ENCODE measurements around the gene GABBR2.

Gene GABBR2

DNA sequence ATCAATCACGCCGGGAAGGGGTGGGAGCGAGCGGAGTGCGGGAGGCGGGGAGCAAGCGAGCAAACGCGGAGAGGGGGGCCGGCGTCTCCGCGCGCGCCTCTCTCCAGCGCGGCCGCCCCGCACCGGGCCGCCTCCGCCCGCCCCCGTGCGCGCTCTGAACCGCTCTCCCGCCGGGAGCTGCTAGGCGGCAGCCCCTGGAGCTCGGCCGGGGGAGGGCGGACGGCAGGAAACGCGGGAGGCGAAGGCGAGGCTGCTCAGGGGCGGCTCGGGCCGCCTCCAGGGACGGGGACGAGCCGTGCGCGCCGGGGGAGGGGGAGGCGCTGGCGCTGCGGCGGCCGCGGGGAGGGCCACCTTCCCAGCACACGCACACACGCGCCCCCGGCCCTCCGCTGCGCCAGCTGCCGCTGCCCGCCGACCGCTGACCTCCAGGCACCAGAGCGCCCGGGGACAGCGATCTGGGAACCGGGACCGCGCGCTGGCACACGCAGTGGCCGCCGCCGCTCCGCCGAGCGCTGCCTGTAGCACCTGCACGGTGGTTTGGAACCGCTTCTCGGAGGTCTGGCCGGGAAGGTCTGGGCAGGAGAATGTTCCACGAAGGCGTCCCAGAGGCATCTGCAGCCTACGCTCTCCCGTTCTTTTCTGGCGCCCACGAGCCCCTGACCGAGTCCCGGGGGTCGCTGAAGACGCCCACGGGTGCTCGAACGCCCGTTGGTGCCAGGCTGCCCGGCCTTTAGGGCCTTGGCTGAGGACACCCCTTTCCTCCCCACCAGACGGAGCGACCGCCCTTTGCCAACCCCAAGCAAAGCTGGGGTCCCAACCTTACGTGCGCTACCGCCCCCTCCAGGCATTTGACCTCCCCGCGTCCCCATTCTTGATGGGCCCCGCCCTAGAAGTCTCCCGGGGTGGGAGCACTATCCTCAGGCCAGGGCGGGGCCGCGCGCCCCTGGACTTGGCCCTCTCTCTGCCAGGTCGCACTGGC lies at the start of gene GABBR2:
Gene GABBR2, minus strand, starts transcription at position 3 of the 979 bp plus-strand sequence. CDS start 198 bp downstream, outside the sequence.
- DNase-seq = no peak

DNA sequence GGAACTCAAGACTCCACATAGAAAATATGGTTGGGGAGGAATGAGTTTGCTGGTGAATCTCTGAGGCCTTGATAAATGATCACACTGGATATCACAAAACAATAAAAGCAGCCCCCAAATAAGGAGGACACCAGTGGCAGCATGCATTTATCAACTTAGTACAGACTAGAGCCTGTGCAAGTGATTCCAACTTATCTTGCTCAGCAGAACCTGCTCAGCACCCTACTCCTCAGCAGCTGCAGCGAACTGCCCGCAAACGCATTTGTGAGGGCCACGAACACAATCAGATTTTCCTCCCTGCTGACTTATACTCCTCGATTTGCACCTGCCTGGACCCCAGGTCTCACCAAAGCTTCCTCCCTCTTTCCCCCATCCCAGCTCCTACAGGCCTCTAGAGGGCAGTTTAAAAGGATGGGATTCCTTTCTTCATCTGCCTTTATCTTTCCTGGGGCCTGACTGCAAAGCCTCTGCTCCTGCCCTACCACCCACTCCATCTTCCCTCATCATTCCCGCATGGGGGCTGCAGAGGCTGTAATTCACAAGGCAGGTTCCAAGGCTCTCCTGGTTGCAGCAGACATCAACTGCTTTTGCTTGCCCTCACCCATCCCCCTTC lies 46.4 kb upstream of the GABBR2 start:
- DNase-seq = no peak

DNA sequence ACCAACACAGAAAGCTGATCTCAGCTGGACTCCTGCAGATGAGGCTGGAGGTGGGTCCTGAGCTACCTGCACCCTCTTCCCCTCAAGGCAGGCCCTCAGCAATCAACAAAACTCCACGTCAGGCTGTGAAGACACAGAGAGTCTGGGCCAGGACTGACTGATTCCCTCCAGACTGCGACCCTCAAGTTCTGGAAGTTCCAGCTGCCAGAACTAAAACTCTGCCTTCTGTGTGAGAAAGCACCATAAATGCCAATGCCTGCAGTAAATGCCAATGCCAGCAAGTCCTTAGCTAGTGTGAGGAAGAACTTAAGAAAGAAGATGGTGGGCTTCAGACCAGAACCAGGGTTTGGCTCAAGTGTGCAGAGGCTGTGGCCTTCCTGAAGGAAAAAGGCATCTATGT lies 42.5 kb upstream of the GABBR2 start:
- DNase-seq = no peak

GRCh38 chr9:98750364-98751060 lies 41.8 kb upstream of the GABBR2 start:
- no peak for DNase-seq

GRCh38 chr9:98747476-98747875 lies 38.7 kb upstream of the GABBR2 start:
- DNase-seq = no peak

DNA sequence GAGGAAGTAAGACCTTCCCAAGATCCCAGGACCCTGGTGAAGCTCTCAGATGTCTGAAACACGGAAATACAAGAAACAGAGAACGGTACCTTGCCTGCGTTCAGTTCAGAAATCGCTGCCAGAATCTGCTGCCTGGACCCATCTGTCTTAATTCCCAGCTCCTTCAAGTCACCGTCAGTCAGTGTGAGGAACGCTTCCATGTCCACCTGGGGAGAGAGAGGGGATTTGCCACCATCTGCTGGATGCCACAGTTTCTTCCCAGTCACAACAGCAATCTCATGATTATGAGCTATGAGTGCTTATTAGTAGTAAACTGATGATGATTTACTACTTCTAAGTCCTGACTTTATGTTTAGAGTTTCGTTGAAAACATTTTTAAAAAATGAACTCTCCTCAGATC lies 36.7 kb upstream of the GABBR2 start:
- no peak for DNase-seq

DNA sequence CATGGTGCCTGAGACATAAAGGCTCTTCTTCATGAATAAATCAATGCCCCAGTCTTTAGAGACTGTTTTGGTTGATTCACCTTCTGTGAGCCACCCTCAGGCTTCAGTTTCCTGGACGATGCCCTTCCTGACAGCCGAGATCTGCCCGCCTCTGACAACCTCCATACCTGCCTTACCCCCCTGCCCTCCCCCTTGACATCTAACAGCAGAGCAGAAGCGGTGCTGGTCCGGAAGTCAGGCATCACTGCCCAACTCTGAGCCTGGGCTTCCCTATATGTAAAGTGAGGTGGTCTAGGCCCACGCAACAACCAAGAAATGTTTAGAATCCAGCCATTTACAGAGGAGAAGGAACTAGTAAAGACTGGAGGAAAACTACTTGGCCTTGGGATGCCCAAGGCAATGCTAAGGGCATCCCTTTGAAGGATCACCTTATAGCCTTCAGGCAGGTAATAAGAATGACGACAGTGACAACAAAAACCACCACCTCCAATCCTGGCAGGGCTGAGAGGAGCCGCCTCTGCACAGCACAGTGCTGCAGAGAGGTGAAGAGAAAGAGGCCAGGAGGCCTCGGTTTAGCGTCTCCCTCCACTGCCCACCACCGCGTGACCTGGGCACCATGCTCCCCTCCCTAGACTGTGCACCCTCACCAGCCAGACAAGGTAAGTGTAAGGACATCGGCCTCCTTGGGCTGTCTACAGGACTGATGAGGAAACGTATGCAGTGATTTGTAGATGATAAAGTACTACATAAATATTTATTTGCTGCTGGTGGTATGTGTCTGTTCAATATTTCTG lies 35.3 kb upstream of the GABBR2 start:
- DNase-seq = no peak

DNA sequence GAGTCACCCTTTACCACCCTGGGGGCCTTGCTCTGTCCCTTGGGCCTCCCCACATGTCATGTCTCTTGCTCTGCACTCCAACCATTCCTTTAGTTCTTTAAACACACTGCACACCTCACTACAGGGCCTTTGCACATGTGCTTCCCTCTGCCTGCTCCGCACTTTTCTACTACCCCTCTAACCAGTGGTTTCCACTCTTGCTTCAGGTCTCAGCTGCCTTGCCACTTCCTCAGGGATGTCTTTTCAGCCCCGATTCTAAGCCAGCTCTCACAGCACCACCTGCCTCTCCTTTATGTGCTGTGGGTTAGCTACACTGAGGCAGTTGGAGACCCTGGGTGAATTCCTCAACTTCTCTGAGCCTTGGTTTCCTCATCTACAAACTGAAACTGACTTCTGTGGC lies 34.6 kb upstream of the GABBR2 start:
- no peak for DNase-seq

DNA sequence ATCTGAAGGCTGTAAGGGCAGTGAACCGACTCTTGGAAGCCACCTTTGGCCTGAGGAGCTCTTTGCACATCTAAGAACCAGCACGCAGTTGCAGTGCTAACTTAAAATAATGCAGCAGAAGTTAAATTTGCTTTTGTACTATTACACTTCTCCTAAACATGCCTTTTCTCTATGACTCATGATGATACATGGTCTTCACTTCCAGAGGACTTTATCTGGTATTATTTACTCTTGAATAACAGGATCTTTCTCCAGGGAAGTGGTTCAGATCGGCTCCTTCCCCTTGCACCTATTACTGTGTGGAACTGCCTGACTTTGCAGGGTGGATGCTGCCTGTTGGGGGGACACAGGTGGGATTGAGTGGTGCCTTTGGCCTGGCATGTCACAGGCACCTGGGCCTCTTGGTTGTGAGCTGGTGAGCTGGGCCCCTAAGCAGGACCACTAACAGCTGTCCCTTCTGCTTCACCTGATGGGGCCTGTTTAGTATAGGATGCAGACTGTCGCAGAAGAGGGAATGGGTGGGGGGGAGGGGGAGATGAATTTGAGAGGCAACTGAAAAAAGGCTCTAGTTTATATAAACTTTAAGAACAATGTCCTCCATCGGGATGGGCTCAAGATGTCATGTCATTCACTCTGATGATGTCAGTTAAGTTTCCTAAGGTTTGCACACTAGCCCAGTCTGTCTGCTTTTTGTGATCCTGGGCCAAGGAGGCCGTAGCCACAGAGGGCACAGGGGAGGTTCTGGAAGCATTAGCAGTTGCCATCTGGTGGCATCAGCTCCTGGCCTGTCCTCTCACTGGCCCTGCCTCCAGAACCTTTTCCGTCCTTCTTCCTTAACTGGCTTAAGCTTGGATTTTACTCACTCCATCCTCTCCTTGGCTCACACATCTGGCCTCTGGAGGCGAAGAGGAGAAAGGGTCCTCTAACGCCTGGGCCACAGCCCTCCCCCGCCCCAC lies 33.9 kb upstream of the GABBR2 start:
- DNase-seq = no peak

GRCh38 chr9:98740226-98740881 lies 31.6 kb upstream of the GABBR2 start:
- no peak for DNase-seq

- no peak for DNase-seq
Measured at GRCh38 chr9:98738741-98739140, 30.0 kb upstream of the GABBR2 start.

DNA sequence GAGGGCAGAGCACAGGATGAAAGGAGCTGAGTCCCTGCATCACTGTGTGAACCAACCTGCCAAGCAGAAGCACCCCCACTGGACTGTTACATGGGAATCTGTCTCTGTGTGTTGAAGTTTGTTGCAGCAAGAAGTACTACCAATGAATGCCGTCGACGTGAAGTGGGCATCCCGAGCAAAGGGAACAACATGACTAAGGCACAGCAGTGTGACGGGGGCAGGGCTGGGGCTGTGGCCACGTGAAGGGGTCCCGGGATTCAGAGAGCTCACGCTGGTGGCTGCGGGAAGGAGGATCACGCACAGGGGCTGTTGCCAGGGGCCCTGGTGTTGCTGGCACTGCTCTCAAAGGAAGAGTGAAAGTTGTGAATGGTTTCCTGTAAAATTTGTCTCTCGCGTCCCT lies 27.5 kb upstream of the GABBR2 start:
- DNase-seq = no peak

GRCh38 chr9:98732801-98733200 lies 24.1 kb upstream of the GABBR2 start:
- DNase-seq = no peak

DNA sequence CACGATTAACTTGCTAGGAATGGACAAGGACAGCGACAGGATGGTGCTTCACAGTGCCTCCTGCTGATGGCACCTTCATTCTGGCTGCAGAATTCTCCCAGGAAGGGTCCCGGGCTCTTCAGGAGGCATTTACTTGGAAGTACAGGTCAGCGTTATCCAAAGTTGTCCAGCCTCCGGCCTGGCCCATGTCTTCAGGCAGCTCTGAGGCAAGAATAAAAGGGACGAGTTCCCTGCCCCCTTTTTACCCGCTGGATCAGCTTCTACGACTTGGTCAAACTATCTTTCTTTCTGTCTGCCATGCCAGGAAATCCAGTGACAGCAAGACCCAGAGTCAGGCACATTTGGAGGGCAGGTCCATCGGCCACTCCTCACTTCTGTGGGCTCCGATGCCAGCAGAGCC lies 23.4 kb upstream of the GABBR2 start:
- no peak for DNase-seq

DNA sequence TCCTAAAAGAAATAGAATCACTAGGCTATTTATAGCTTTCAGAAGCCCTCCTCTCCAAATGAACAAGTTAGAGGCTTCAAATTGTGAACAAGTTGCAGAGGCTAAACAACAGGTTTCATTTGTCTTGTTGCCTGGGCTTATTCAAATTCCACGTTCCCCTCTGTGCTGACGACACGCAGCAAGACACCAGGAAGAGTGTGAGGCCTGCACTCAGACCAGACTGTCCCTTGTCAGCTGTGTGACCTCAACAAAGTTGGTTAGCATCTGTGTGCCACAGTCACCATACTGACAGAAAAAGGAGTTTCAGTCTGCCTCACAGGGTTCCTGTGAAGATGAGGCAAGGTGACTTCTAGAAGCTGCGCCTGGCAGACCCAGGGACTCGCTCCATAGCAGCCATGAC lies 22.1 kb upstream of the GABBR2 start:
- no peak for DNase-seq

GRCh38 chr9:98728500-98728899 lies 19.8 kb upstream of the GABBR2 start:
- DNase-seq = no peak

GRCh38 chr9:98727428-98727827 lies 18.7 kb upstream of the GABBR2 start:
- DNase-seq = no peak

GRCh38 chr9:98726735-98727134 lies 18.0 kb upstream of the GABBR2 start:
- peak; percentile 60 for DNase-seq

DNA sequence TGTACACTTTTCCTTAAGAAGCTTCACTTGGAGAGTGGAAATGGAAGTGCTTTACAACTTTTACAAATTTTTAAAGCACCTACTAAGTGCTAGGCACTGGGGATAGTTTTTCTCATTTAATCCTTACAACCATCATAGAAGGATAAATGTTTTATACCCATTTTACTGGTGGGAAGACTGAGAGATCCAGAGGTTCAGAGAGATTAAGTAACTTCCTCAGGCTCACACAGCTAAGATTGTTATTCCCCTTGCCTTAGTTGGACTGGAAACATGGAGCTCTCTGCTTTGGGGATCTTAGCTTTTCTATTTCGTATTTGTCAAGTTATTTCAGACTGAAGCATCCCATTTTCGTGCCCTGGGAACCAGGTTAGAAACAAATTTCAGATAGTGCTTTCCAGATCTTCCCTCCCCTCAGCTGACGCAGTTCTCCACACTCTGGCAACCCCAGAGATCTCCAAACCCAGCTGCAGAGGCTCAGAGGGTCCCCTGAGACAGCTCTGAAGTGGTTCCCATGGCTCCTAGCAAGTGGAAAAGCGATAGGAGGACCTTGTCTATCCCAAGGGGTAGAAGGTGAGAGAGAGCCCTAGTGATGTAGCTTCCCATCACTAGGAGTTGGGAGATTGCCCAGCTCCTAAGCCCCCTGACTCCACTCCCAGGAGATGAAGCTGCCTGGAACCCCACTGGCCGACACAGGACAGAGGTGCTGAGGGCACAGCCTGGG lies 16.2 kb upstream of the GABBR2 start:
- no peak for DNase-seq

DNA sequence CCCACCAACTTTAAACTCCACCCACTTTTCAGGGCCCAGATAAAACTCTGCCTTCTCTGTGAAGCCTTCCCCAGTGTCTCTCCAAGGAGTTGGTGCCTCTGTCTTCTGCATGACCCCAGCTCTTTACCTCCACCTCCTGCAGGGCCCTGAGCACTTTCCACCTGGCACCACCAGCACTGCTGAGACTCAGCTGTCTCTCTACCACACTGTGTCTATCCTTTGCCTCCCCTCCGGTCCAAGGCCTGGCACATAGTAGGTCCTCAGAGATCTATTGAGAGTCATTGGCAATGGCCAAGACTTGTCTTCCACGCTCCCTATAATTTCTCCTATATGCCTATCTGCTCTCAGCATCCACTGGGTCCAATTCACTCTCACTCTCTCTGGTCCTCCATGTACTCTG lies 12.9 kb upstream of the GABBR2 start:
- DNase-seq = no peak
